ENCODE measurements around the gene EPX.

EPX gene

DNA sequence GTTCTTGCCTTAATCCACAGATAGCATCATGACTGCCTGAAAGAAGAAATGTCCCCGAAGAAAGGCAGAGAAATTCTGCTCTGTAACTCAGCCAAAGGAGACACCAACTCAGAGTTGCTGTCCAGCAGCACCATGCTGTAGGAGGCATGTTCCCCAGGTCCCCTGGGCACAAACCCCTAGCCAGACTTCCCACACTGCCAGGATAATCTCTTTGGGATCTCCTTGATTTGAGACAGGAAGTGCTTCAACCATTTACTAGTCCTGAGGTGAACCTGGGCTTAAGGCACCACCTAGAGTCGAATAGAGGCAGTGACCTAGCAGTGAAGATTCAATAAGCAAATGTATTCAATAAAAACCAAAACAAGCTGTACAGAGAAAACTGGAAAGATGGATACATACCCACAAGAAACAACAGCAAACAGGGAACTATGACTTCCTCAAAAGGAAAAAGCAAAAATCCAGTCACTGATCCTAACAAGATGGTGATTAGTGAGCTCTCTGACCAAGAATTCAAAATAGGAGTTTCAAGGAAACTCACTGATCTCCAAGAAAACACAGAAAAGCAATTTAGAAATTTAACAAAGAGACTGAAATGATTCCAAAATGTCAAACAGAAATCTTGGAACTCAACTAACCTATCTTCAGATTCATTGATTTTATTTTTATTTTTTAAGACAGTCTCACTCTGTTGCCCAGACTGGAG, 20.0 kb upstream of the EPX start:
- Mint-ChIP-seq H3K4me1 (peaks cover 6% of the 10 kb centered on the region), H3K4me3 (no peak overlapping the region), H3K36me3 (peaks cover 5% of the 10 kb centered on the region), H3K27ac (no peak overlapping the region), H3K9me3 (peaks cover 2% of the 10 kb centered on the region), H3K27me3 (peaks cover 23% of the 10 kb centered on the region)
- DNase-seq (ENCODE audit: low spot score in 2 of 2), result peak in 1 of 2 donors; percentile 11
- peak; percentile 69 for ATAC-seq (ENCODE audit: low read depth)

GRCh38 chr17:58174871-58175270, 17.7 kb upstream of the EPX start:
- no peak for ATAC-seq (ENCODE audit: low read depth)
- peaks cover 6% of the 10 kb centered on the region for H3K4me1 Mint-ChIP-seq

DNA sequence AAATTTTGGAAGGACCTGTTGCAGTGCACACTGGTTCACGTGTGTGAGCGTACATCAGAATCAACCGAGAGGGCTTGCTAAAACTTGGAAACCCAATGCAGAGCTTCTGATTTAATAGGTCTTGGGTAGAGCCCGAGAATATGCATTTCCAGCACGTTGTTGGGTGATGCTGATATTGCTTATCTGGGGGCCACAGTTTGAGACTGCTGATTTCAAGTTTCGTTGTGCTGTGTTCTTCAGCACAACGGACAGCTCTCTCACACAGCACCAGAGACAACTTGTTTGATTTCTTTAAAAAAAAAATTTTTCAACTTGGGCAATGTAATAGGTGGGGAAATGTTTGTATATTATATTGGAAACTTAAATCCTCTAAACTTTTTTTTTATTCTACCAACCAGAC, 16.3 kb upstream of the EPX start:
- H3K9me3 Mint-ChIP-seq, result no peaks in the 10 kb centered on the region
- peaks cover 3% of the 10 kb centered on the region for H3K36me3 Mint-ChIP-seq
- ATAC-seq (ENCODE audit: low read depth) (no peak), DNase-seq (ENCODE audit: low spot score in 2 of 2) (no peak)
- no peak overlapping the region for H3K27ac Mint-ChIP-seq
- peaks cover 7% of the 10 kb centered on the region for H3K4me1 Mint-ChIP-seq
- peaks cover 17% of the 10 kb centered on the region for H3K27me3 Mint-ChIP-seq
- H3K4me3 Mint-ChIP-seq, result no peak overlapping the region

More at GRCh38 chr17:58174871-58175270, 17.7 kb upstream of the EPX start:
- DNase-seq (ENCODE audit: low spot score in 2 of 2), result no peak
- Mint-ChIP-seq H3K27me3 (peaks cover 18% of the 10 kb centered on the region), H3K36me3 (peaks cover 3% of the 10 kb centered on the region), H3K27ac (no peak overlapping the region), H3K4me3 (no peak overlapping the region), H3K9me3 (no peaks in the 10 kb centered on the region)

- DNase-seq (ENCODE audit: low spot score in 2 of 2) (no peak), ATAC-seq (ENCODE audit: low read depth) (no peak)
- peaks cover under 1% of the 10 kb centered on the region for H3K36me3 Mint-ChIP-seq
- peaks cover 15% of the 10 kb centered on the region for H3K4me1 Mint-ChIP-seq
- no peak overlapping the region for H3K4me3 Mint-ChIP-seq
- H3K27ac Mint-ChIP-seq, result no peak overlapping the region
- H3K9me3 Mint-ChIP-seq, result no peaks in the 10 kb centered on the region
- peaks cover 14% of the 10 kb centered on the region for H3K27me3 Mint-ChIP-seq
Measured at GRCh38 chr17:58181796-58182195, 10.7 kb upstream of the EPX start.

DNA sequence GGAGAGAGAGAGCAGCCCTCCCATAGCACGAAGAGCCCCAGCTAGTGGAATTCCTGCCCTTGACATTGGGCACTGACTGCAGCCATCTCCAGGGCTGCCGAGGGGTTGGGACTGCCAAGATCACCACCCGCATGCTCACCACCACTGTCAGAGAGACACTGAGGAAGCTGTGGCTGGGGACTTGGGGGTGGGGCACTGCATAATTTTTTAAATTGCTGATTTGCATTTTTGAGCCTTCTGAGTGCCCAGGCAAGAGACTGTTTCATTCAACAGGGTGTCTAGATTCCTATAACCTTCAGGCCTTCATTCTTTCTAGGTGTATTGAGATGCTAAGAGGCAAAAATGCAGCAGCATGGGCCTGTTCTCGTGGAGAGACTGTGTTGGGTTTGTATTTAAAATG, 9.0 kb upstream of the EPX start:
- Mint-ChIP-seq H3K9me3 (no peaks in the 10 kb centered on the region), H3K4me1 (peaks cover 15% of the 10 kb centered on the region)
- no peak for ATAC-seq (ENCODE audit: low read depth)

DNA sequence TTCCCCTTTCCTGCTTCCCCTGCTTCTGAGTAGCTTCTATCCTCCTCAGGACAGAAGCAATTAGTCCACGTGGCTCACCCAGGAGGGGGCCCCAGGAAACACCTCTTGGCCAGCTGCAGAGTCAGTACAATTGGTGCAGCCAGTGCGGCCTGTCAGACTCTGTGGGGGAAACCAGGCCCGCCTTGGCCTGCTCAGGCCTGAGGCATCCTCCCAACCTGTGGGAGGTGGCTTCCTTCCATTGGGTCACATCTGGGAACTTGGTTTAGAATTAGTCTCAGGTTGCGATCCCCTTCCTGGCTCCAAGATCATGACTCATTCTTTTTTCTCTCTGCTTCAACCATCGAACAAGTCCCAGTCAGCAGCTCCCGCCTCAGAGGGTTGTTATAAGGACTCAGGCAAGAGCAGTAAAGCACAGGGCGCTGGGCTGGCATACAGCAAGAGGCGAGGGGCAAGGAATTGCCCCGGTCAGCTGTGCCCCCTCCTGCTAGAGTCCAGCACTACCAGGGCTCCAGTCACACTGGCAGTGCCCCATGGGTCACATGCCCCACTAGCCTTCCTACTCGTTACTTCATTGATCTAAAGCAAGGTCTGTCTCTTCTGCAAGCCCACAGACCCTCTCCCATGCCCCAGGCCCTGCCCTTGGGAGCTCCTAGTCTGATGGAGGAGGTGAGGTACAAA, 8.1 kb upstream of the EPX start:
- no peaks in the 10 kb centered on the region for H3K9me3 Mint-ChIP-seq
- DNase-seq (ENCODE audit: low spot score in 2 of 2), result no peak
- ATAC-seq (ENCODE audit: low read depth), result no peak
- peaks cover 13% of the 10 kb centered on the region for H3K27me3 Mint-ChIP-seq
- peaks cover 15% of the 10 kb centered on the region for H3K4me1 Mint-ChIP-seq
- no peak overlapping the region for H3K27ac Mint-ChIP-seq
- H3K36me3 Mint-ChIP-seq, result no peaks in the 10 kb centered on the region
- no peak overlapping the region for H3K4me3 Mint-ChIP-seq

More for the DNA sequence above, 9.0 kb upstream of the EPX start:
- H3K36me3 Mint-ChIP-seq, result no peaks in the 10 kb centered on the region
- no peak for DNase-seq (ENCODE audit: low spot score in 2 of 2)
- H3K27ac Mint-ChIP-seq, result no peak overlapping the region
- no peak overlapping the region for H3K4me3 Mint-ChIP-seq
- peaks cover 15% of the 10 kb centered on the region for H3K27me3 Mint-ChIP-seq

GRCh38 chr17:58184986-58185761, 7.4 kb upstream of the EPX start:
- H3K4me1 Mint-ChIP-seq, result peaks cover 15% of the 10 kb centered on the region
- no peaks in the 10 kb centered on the region for H3K9me3 Mint-ChIP-seq
- DNase-seq (ENCODE audit: low spot score in 2 of 2) (no peak), ATAC-seq (ENCODE audit: low read depth) (no peak)
- no peak overlapping the region for H3K4me3 Mint-ChIP-seq
- no peaks in the 10 kb centered on the region for H3K36me3 Mint-ChIP-seq
- no peak overlapping the region for H3K27ac Mint-ChIP-seq
- H3K27me3 Mint-ChIP-seq, result peaks cover 17% of the 10 kb centered on the region

GRCh38 chr17:58186591-58186990, 5.9 kb upstream of the EPX start:
- ATAC-seq (ENCODE audit: low read depth), result no peak
- DNase-seq (ENCODE audit: low spot score in 2 of 2), result no peak
- H3K9me3 Mint-ChIP-seq, result no peaks in the 10 kb centered on the region
- H3K27ac Mint-ChIP-seq, result no peak overlapping the region
- no peak overlapping the region for H3K4me3 Mint-ChIP-seq
- peaks cover 7% of the 10 kb centered on the region for H3K4me1 Mint-ChIP-seq
- H3K36me3 Mint-ChIP-seq, result no peaks in the 10 kb centered on the region
- peaks cover 12% of the 10 kb centered on the region for H3K27me3 Mint-ChIP-seq

GRCh38 chr17:58187063-58187462, 5.5 kb upstream of the EPX start:
- ATAC-seq (ENCODE audit: low read depth), result no peak

GRCh38 chr17:58187675-58188074, 4.9 kb upstream of the EPX start:
- Mint-ChIP-seq H3K36me3 (no peaks in the 10 kb centered on the region), H3K9me3 (no peaks in the 10 kb centered on the region), H3K4me3 (no peak overlapping the region), H3K27ac (no peak overlapping the region), H3K4me1 (peaks cover 7% of the 10 kb centered on the region), H3K27me3 (peaks cover 14% of the 10 kb centered on the region)
- ATAC-seq (ENCODE audit: low read depth) (no peak), DNase-seq (ENCODE audit: low spot score in 2 of 2) (no peak)

More at GRCh38 chr17:58187063-58187462, 5.5 kb upstream of the EPX start:
- Mint-ChIP-seq H3K27ac (no peak overlapping the region), H3K4me1 (peaks cover 7% of the 10 kb centered on the region), H3K27me3 (peaks cover 14% of the 10 kb centered on the region), H3K36me3 (no peaks in the 10 kb centered on the region), H3K9me3 (no peaks in the 10 kb centered on the region), H3K4me3 (no peak overlapping the region)
- DNase-seq (ENCODE audit: low spot score in 2 of 2), result no peak

- Mint-ChIP-seq H3K27me3 (peaks cover 16% of the 10 kb centered on the region), H3K4me3 (no peak overlapping the region), H3K36me3 (no peaks in the 10 kb centered on the region), H3K27ac (no peak overlapping the region), H3K9me3 (no peaks in the 10 kb centered on the region), H3K4me1 (peaks cover 7% of the 10 kb centered on the region)
- ATAC-seq (ENCODE audit: low read depth) (no peak), DNase-seq (ENCODE audit: low spot score in 2 of 2) (no peak)
Measured at GRCh38 chr17:58189436-58190146, 2.9 kb upstream of the EPX start.

DNA sequence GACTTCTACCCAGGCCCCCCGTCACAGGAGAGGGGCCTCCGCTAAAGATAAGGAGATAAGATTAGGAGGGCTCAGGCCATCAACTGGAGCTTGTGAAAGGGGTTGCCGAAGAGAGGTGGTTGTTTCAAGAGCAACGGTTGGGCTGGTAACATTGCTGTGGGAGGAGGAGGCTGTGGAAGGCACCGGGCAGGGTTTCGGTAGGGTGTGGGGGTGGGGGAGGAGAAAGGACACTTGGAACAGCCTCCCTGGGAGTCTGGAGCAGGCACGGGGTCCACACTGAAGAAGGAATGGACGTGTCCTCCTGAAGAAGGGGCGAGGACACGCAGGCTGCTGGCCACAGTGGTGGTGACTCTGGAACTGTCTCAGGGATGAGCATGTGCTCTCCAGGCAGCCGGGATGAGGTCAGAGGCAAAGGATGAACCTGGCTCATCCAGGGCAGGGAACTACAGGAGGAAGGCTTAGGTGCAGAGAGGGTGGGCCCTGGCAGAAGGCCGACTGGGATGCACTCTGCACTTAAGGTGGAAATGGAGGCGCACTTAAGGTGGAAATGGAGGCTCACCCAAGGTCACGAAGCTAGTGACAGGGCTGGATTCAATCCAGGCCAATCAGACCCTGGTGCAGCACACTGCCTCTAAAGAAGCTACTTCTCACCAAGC, 1.2 kb upstream of the EPX start:
- H3K4me3 Mint-ChIP-seq, result no peak overlapping the region
- H3K36me3 Mint-ChIP-seq, result no peaks in the 10 kb centered on the region
- peaks cover 18% of the 10 kb centered on the region for H3K27me3 Mint-ChIP-seq
- ATAC-seq (ENCODE audit: low read depth) (no peak), DNase-seq (ENCODE audit: low spot score in 2 of 2) (no peak)
- H3K27ac Mint-ChIP-seq, result no peak overlapping the region
- H3K9me3 Mint-ChIP-seq, result no peaks in the 10 kb centered on the region
- H3K4me1 Mint-ChIP-seq, result no peaks in the 10 kb centered on the region

- Mint-ChIP-seq H3K4me3 (no peak overlapping the region), H3K27ac (no peak overlapping the region), H3K4me1 (no peaks in the 10 kb centered on the region), H3K36me3 (no peaks in the 10 kb centered on the region), H3K27me3 (peaks cover 23% of the 10 kb centered on the region), H3K9me3 (no peaks in the 10 kb centered on the region)
- ATAC-seq (ENCODE audit: low read depth) (no peak), DNase-seq (ENCODE audit: low spot score in 2 of 2) (no peak)
Measured at GRCh38 chr17:58193641-58194255, 1.2 kb downstream of the EPX start.
